Endothelial cell of umbilical vein (primary cell): ENCODE results near the gene CDK10. TPM values are rescaled to one million over a fixed set of nuclear protein-coding genes. Genes with fewer than 3 reads are reported as not detected.
"Not testable (repeated sequence)": the region's sequence is repeated elsewhere in the genome, so short reads cannot be mapped to it uniquely, and the experiment has no call there.

Source experiments
- BruUV-seq: library from RNA; stranded (reverse); fragments of 400-500 nt; replicated peaks from 2 replicates; lab custom pipeline; 2021; lab: Mats Ljungman, UMichigan
- CTCF ChIA-PET: fragments of 300-600, 350-600 bp; sonication (Branson Sonifier 250); formaldehyde crosslinking; loops from one replicate; lab custom pipeline; 2021; ENCODE audit warnings: antibody characterized with exemption, inconsistent platforms; lab: Charles Lee
- POLR2A ChIA-PET: fragments of 300-600, 350-600 bp; sonication (Branson Sonifier 250); formaldehyde crosslinking; loops from one replicate; lab custom pipeline; 2021; ENCODE audit warnings: antibody characterized with exemption, inconsistent platforms; lab: Charles Lee
- DNase-seq: peaks from one replicate; pipeline ENCODE4 v3.0.0-alpha.2; 2011; ENCODE audit warnings: low read depth, low spot score
- FAIRE-seq: peaks from 2 replicates; lab custom pipeline; 2011; peaks lifted over from hg19 to GRCh38; lab: Jason Lieb, UNC
- H2AFZ ChIP-seq: 2 replicates; pipeline ENCODE4 v1.6.0; 2012; ENCODE audit warnings: low read depth, low read length, control low read depth, inconsistent platforms
- H3K27ac ChIP-seq: 2 replicates; pipeline ENCODE4 v1.5.1; 2011; ENCODE audit warnings: low read depth, mild to moderate bottlenecking, control low read depth, low read length, moderate library complexity; ENCODE audit not compliant: insufficient read depth
- H3K27me3 ChIP-seq, 2 experiments: 2 replicates each; pipeline versions ENCODE4 v1.6.0 to v1.6.1; 2011; ENCODE audit warnings: low read length in 2 of 2, mixed read lengths in 1 of 2; ENCODE audit not compliant: control insufficient read depth in 2 of 2, insufficient read depth in 2 of 2
- H3K36me3 ChIP-seq, 2 experiments: 2 replicates in 1 of 2; 3 replicates in 1 of 2; pipeline ENCODE4 v1.5.1; 2011; ENCODE audit warnings: low read length in 2 of 2, mild to moderate bottlenecking in 1 of 2, moderate library complexity in 1 of 2; ENCODE audit not compliant: control insufficient read depth in 2 of 2, insufficient read depth in 2 of 2; ENCODE audit errors: extremely low read depth in 1 of 2
- H3K4me1 ChIP-seq: 3 replicates; pipeline ENCODE4 v1.5.1; 2011; ENCODE audit warnings: mild to moderate bottlenecking, low read length; ENCODE audit not compliant: control insufficient read depth, insufficient read depth; ENCODE audit errors: extremely low read depth
- H3K4me2 ChIP-seq: 2 replicates; pipeline ENCODE4 v1.6.1; 2011; ENCODE audit warnings: low read length, control low read depth, mixed read lengths; ENCODE audit not compliant: insufficient read depth
- H3K4me3 ChIP-seq, 3 experiments: fragments of 200-600 bp in 1 of 3; sonication (generic), shearing (Covaris generic) in 1 of 3; replicated peaks in 1 of 3; 2 replicates each; pipeline ENCODE4 v1.5.1; 2011 to 2016; ENCODE audit warnings: control low read depth in 3 of 3, low read length in 3 of 3, mild to moderate bottlenecking in 2 of 3, inconsistent platforms in 1 of 3, low read depth in 1 of 3, moderate library complexity in 1 of 3; ENCODE audit not compliant: insufficient read depth in 1 of 3
- H3K79me2 ChIP-seq: 2 replicates; pipeline ENCODE4 v1.6.0; 2012; ENCODE audit warnings: low read length, inconsistent platforms; ENCODE audit not compliant: control insufficient read depth, insufficient read depth
- H3K9ac ChIP-seq: replicated peaks from 2 replicates; pipeline ENCODE3; 2011; ENCODE audit warnings: low read length, control low read depth; ENCODE audit not compliant: insufficient read depth; ENCODE audit errors: extremely low read depth
- H3K9me1 ChIP-seq: replicated peaks from 3 replicates; pipeline ENCODE4 v1.6.0; 2011; ENCODE audit warnings: mild to moderate bottlenecking, low read length; ENCODE audit not compliant: control insufficient read depth, insufficient read depth; ENCODE audit errors: extremely low read depth
- H3K9me3 ChIP-seq: replicated peaks from 2 replicates; pipeline ENCODE4 v1.5.1; 2012; ENCODE audit warnings: low read length, inconsistent platforms; ENCODE audit not compliant: control insufficient read depth, insufficient read depth
- H4K20me1 ChIP-seq: replicated peaks from 2 replicates; pipeline ENCODE3; 2011; ENCODE audit warnings: mild to moderate bottlenecking, low read length; ENCODE audit not compliant: control insufficient read depth, insufficient read depth; ENCODE audit errors: extremely low read depth
- CTCF ChIP-seq, 2 donors: IDR thresholded peaks; 1 replicate in 1 of 2; 2 replicates in 1 of 2; pipeline ENCODE4 v1.5.1; 2011; ENCODE audit warnings: low read length in 2 of 2, mild to moderate bottlenecking in 2 of 2, moderate library complexity in 2 of 2, control low read depth in 1 of 2, inconsistent platforms in 1 of 2, low read depth in 1 of 2; ENCODE audit not compliant: insufficient read depth in 1 of 2; ENCODE audit errors: extremely low read depth in 1 of 2
- EZH2 ChIP-seq: IDR thresholded peaks from 2 replicates; pipeline ENCODE4 v1.6.1; 2012; ENCODE audit warnings: borderline replicate concordance, low read depth, mild to moderate bottlenecking, moderate library complexity, low read length, inconsistent platforms; ENCODE audit not compliant: severe bottlenecking
- GATA2 ChIP-seq: IDR thresholded peaks from 2 replicates; pipeline ENCODE4 v1.7.0; 2011; ENCODE audit warnings: low read depth, mild to moderate bottlenecking, moderate library complexity, mixed read lengths, low read length; ENCODE audit not compliant: insufficient read length, insufficient read depth
- MAX ChIP-seq: IDR thresholded peaks from 2 replicates; pipeline ENCODE4 v1.6.1; 2011; ENCODE audit not compliant: insufficient read depth, insufficient read length
- MYC ChIP-seq: IDR thresholded peaks from one replicate; pipeline ENCODE4 v1.6.1; 2011; ENCODE audit warnings: mild to moderate bottlenecking, low read depth, low read length
- dilution Hi-C: fragments of 300-500 bp; cut with MboI; formaldehyde crosslinking; loops from one replicate; pipeline ENCODE4 v1.15.0; 2019; ENCODE audit warnings: low sequenced_read_pairs; ENCODE audit not compliant: extremely low pct_ligation_motif_present
- intact Hi-C: fragments of 100-400 bp; cut with micrococcal nuclease; formaldehyde crosslinking; loops from one replicate; pipeline ENCODE4 v1.10.0; 2022
- polyA plus RNA-seq, 4 experiments: library from polyadenylated mRNA; depleted of rRNA in 3 of 4; stranded (reverse) in 3 of 4; unstranded in 1 of 4; fragments of >200 nt; gene quantifications; 2 replicates each; pipeline versions ENCODE4 v1.2.1 to v1.2.3, GENCODE V29; 2011 to 2012; ENCODE audit warnings: missing spikeins in 1 of 4
- total RNA-seq: library from RNA; stranded (reverse); gene quantifications from 2 replicates; pipeline ENCODE4 v1.2.3, GENCODE V29; 2021

CDK10 gene
- total and polyA plus RNA-seq, 2 donors (not counting 3 experiments of a cell fraction or from before 2014, with no cell fraction given): 74.5 to 99.9 TPM

GRCh38 chr16:89697616-89698331 is 11.3 kb downstream of the CDK10 start:
- TF ChIP-seq MAX: no peak
- no peak for TF ChIP-seq EZH2
- TF ChIP-seq MYC: no peak
- TF ChIP-seq CTCF (IDR thresholded peaks at IDR 0.05; ENCODE audit: extremely low read depth in 1 of 2, insufficient read depth in 1 of 2, low read depth in 1 of 2, low read length in 2 of 2): no peak
- no peak for TF ChIP-seq GATA2
- H3K36me3 ChIP-seq: peaks cover 0 to 22% of the 10 kb centered on the region in 2 experiments
- H3K9ac ChIP-seq: no peak overlapping the region
- no peak overlapping the region for H3K27ac ChIP-seq
- no TSS peak for BruUV-seq
- no peaks in the 10 kb centered on the region for H3K9me1 ChIP-seq
- intact Hi-C loops (no loop called here), dilution Hi-C loops (no loop called here)
- H3K27me3 ChIP-seq: no peaks in the 10 kb centered on the region
- CTCF ChIA-PET: interaction anchor here (0.7 to 4.4 kb wide), 3 partner anchors 8 to 163 kb away, joined by 3 to 66 read pairs (median 5); no protein-coding TSS in a partner anchor
- POLR2A ChIA-PET: no interaction called here
- DNase-seq (no peak), FAIRE-seq (no peak)
- H4K20me1 ChIP-seq: no peaks in the 10 kb centered on the region
- peaks cover 9% of the 10 kb centered on the region for H3K4me1 ChIP-seq
- no peak overlapping the region for H3K4me2 ChIP-seq
- no peaks in the 10 kb centered on the region for H3K9me3 ChIP-seq
- H3K4me3 ChIP-seq: no peak overlapping the region
- H3K79me2 ChIP-seq: no peaks in the 10 kb centered on the region
- no peak overlapping the region for H2AFZ ChIP-seq

GRCh38 chr16:89698717-89699116 is 12.2 kb downstream of the CDK10 start:
- H3K9ac ChIP-seq, intact Hi-C loops, H3K9me1 ChIP-seq, DNase-seq, H2AFZ ChIP-seq, BruUV-seq, H3K9me3 ChIP-seq, H4K20me1 ChIP-seq, H3K27ac ChIP-seq, FAIRE-seq, H3K4me3 ChIP-seq, POLR2A ChIA-PET, H3K4me2 ChIP-seq, H3K79me2 ChIP-seq, H3K4me1 ChIP-seq, H3K27me3 ChIP-seq, dilution Hi-C loops: not testable (repeated sequence)
- H3K36me3 ChIP-seq: peaks cover 0 to 17% of the 10 kb centered on the region in 2 experiments
- CTCF ChIA-PET: interaction anchor here (0.7 to 4.4 kb wide), 4 partner anchors 12 to 162 kb away, joined by 3 to 66 read pairs (median 28); partner anchors contain the start of gene CDK10

GRCh38 chr16:89699629-89700099 is 13.2 kb downstream of the CDK10 start:
- ChIA-PET CTCF (interaction anchor here (0.6 to 4.4 kb wide), 17 partner anchors 10 to 219 kb away, joined by 3 to 66 read pairs (median 5); partner anchors contain the start of genes CDK10, MC1R and TCF25), POLR2A (interaction anchor here (1.0 kb wide), 1 partner anchor 13 kb away, joined by 5 read pairs; the partner anchor contains the start of gene CDK10)
- intact Hi-C loops: loop anchor here (1.0 to 5.0 kb wide), 5 partner anchors 13 to 223 kb away; partner anchors contain the start of genes CDK10, TCF25 and TUBB3
- H3K36me3 ChIP-seq, BruUV-seq, H2AFZ ChIP-seq, H3K4me1 ChIP-seq, H4K20me1 ChIP-seq, H3K4me2 ChIP-seq, H3K9ac ChIP-seq, H3K27me3 ChIP-seq, H3K27ac ChIP-seq, DNase-seq, dilution Hi-C loops, H3K79me2 ChIP-seq, H3K9me3 ChIP-seq, H3K4me3 ChIP-seq, FAIRE-seq, H3K9me1 ChIP-seq: not testable (repeated sequence)
